Measurements from ENCODE around the gene C20orf144.
A peak's percentile ranks its signal among the peaks of the same experiment; 100 is the strongest.

The C20orf144 gene

GRCh38 chr20:33660035-33660684, 2.0 kb upstream of the C20orf144 start:
- Histone ChIP-seq H3K4me2 (no peak overlapping the region), H3K9ac (no peak overlapping the region), H3K4me1 (ENCODE audit: low read depth, poor library complexity, severe bottlenecking) (peaks cover 28% of the 10 kb centered on the region)

GRCh38 chr20:33660685-33661058, 1.5 kb upstream of the C20orf144 start:
- TF ChIP-seq CTCF (conservative IDR thresholded peaks at IDR 0.05; ENCODE audit: low read depth, low read length) = no peak
- peaks cover 33% of the 10 kb centered on the region for H3K4me1 ChIP-seq (ENCODE audit: low read depth, poor library complexity, severe bottlenecking)
- H3K36me3 ChIP-seq (ENCODE audit: insufficient read depth) = no peaks in the 10 kb centered on the region
- H3K4me3 ChIP-seq (IDR thresholded peaks at IDR 0.05; ENCODE audit: insufficient read depth, low read depth, low read length) = no peak overlapping the region
- H3K4me2 ChIP-seq = no peak overlapping the region
- H3K9ac ChIP-seq = no peak overlapping the region
- no peaks in the 10 kb centered on the region for H3K27me3 ChIP-seq (ENCODE audit: insufficient read depth, low read depth)
- H2AFZ ChIP-seq (ENCODE audit: low read depth) = no peak overlapping the region
- peaks cover 2% of the 10 kb centered on the region; the same call in 1 of the 2 replicates for H3K79me2 ChIP-seq (ENCODE audit: insufficient read depth, low read depth)
- no peak overlapping the region for H3K27ac ChIP-seq
- no peaks in the 10 kb centered on the region for H4K20me1 ChIP-seq (ENCODE audit: insufficient read depth)

More at GRCh38 chr20:33660035-33660684, 2.0 kb upstream of the C20orf144 start:
- H3K27me3 ChIP-seq (ENCODE audit: insufficient read depth, low read depth) = no peaks in the 10 kb centered on the region
- no peaks in the 10 kb centered on the region for H3K36me3 ChIP-seq (ENCODE audit: insufficient read depth)
- H3K4me3 ChIP-seq (IDR thresholded peaks at IDR 0.05; ENCODE audit: insufficient read depth, low read depth, low read length) = no peak overlapping the region
- no peak overlapping the region for H3K27ac ChIP-seq
- H4K20me1 ChIP-seq (ENCODE audit: insufficient read depth) = no peaks in the 10 kb centered on the region
- no peak for TF ChIP-seq CTCF (conservative IDR thresholded peaks at IDR 0.05; ENCODE audit: low read depth, low read length)
- no peaks in the 10 kb centered on the region for H3K79me2 ChIP-seq (ENCODE audit: insufficient read depth, low read depth)
- no peak overlapping the region for H2AFZ ChIP-seq (ENCODE audit: low read depth)

GRCh38 chr20:33663161-33664084, 1.3 kb downstream of the C20orf144 start:
- peak overlapping the region; percentile 44; the same call in 1 of the 2 replicates for H3K9ac ChIP-seq
- H3K27ac ChIP-seq = peak overlapping the region; percentile 42
- TF ChIP-seq CTCF (conservative IDR thresholded peaks at IDR 0.05; ENCODE audit: low read depth, low read length) = no peak
- no peaks in the 10 kb centered on the region for H3K27me3 ChIP-seq (ENCODE audit: insufficient read depth, low read depth)
- no peaks in the 10 kb centered on the region for H4K20me1 ChIP-seq (ENCODE audit: insufficient read depth)
- peak overlapping the region; percentile 56 for H2AFZ ChIP-seq (ENCODE audit: low read depth)
- H3K79me2 ChIP-seq (ENCODE audit: insufficient read depth, low read depth) = peaks cover 7% of the 10 kb centered on the region; the same call in 1 of the 2 replicates
- H3K36me3 ChIP-seq (ENCODE audit: insufficient read depth) = no peaks in the 10 kb centered on the region
- H3K4me1 ChIP-seq (ENCODE audit: low read depth, poor library complexity, severe bottlenecking) = peaks cover 43% of the 10 kb centered on the region
- H3K4me3 ChIP-seq (IDR thresholded peaks at IDR 0.05; ENCODE audit: insufficient read depth, low read depth, low read length) = no peak overlapping the region
- peak overlapping the region; percentile 96 for H3K4me2 ChIP-seq

GRCh38 chr20:33664085-33664761, 2.1 kb downstream of the C20orf144 start:
- Histone ChIP-seq H3K27me3 (ENCODE audit: insufficient read depth, low read depth) (no peaks in the 10 kb centered on the region), H3K36me3 (ENCODE audit: insufficient read depth) (no peaks in the 10 kb centered on the region), H3K27ac (peak overlapping the region; percentile 42), H3K79me2 (ENCODE audit: insufficient read depth, low read depth) (peaks cover 9% of the 10 kb centered on the region; the same call in 1 of the 2 replicates), H3K4me2 (peak overlapping the region; percentile 96), H3K4me1 (ENCODE audit: low read depth, poor library complexity, severe bottlenecking) (peaks cover 51% of the 10 kb centered on the region), H3K9ac (peak overlapping the region; percentile 44; the same call in 1 of the 2 replicates), H2AFZ (ENCODE audit: low read depth) (peak overlapping the region; percentile 56), H3K4me3 (IDR thresholded peaks at IDR 0.05; ENCODE audit: insufficient read depth, low read depth, low read length) (no peak overlapping the region), H4K20me1 (ENCODE audit: insufficient read depth) (no peaks in the 10 kb centered on the region)
- TF ChIP-seq CTCF (conservative IDR thresholded peaks at IDR 0.05; ENCODE audit: low read depth, low read length) = no peak

Measured in KMS-11 (cell line).